LNCAP (cell line): ENCODE results near the gene MTG2.

Experiments
- TF ChIP-seq, protein P1 (sequence below): fragments of 450-650 bp; IDR thresholded peaks from 2 replicates; pipeline ENCODE4 v1.5.1; 2017; ENCODE audit warnings: mild to moderate bottlenecking

MTG2 gene

DNA sequence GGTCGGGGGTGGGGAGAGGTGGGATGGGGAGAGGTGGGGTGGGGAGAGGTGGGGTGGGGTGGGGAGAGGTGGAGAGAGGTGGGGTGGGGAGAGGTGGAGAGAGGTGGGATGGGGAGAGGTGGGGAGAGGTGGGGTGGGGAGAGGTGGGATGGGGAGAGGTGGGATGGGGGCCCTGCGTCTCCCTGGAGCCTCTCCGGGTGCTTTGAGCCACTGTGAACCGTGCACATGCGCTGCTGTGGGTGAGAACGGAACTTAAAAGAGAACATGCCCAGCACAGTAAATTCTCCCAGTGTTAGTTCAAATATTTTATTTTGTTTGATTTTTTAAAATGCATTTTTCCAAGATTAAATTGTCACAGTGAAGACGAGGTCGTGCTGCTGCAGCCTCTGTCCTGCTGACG lies 22.6 kb upstream of the MTG2 start:
- TF ChIP-seq, protein P1, sequence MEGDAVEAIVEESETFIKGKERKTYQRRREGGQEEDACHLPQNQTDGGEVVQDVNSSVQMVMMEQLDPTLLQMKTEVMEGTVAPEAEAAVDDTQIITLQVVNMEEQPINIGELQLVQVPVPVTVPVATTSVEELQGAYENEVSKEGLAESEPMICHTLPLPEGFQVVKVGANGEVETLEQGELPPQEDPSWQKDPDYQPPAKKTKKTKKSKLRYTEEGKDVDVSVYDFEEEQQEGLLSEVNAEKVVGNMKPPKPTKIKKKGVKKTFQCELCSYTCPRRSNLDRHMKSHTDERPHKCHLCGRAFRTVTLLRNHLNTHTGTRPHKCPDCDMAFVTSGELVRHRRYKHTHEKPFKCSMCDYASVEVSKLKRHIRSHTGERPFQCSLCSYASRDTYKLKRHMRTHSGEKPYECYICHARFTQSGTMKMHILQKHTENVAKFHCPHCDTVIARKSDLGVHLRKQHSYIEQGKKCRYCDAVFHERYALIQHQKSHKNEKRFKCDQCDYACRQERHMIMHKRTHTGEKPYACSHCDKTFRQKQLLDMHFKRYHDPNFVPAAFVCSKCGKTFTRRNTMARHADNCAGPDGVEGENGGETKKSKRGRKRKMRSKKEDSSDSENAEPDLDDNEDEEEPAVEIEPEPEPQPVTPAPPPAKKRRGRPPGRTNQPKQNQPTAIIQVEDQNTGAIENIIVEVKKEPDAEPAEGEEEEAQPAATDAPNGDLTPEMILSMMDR: no peak

DNA sequence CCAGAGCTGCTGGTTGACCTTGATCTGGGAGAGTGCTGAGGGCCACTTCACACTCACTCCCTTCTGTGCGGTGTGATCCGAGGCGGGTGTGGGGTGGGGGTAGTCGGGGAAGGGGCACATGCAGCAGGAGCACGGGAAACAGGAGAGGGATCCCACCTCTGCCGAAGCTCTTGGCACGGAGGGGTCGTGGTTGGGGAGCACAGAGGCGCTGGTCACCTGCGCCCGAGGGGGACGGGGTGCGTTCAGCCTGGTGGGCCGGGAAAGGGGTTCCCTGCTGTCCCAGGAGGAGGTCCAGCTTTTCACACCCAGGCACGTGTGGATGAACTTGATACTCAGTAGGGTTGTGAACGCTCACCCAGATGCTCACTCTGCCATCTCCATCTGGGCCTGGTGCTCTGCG lies 22.0 kb upstream of the MTG2 start:
- TF ChIP-seq, protein P1: no peak

DNA sequence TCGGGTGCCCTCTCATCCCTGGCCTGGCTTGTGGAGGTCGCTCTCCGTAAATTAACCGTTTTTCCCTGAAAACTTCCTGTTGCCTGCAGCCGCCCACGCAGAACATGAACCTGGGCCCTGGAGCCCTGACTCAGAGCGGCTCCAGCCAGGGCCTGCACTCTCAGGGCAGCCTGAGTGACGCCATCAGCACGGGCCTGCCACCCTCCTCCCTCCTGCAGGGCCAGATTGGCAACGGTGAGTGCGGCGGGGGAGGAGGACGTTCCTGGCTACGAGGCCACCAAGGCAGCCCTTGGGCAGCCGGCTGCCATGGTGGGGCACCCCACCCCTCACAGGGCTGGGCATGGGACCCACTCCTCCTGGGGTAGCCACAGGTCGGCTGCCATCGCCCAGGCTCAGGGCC lies 21.5 kb upstream of the MTG2 start:
- TF ChIP-seq, protein P1: no peak

DNA sequence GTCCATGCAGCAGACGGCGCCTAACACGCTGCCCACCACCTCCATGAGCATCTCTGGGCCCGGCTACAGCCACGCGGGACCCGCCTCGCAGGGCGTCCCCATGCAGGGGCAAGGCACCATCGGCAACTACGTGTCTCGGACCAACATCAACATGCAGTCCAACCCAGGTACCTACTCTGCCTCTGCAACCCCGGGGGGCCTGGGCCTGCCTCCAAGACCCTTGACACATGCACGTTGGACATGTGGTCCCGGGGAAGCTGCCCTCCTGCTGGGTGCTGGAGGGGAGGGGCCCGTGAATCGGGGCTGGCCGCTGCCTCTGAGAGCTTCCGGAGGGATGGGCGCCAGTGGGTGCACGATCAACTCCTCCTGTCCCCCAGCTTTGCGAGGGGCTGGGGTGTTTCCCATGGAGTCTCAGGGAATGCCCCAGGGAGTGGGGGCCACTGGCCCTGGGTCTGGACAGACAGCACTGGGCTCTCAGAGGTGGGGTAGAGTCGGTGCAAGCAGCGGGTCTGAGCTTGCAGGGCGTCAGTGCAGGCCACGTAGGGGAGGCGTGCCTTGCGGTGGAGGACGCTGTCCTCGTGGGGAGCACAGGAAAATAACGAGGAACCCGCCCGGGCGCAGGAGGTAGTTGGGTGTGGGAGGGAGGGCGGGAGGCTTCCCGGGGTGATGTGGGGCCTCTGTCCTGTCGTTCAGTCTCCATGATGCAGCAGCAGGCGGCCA lies 19.9 kb upstream of the MTG2 start:
- TF ChIP-seq, protein P1: no peak

DNA sequence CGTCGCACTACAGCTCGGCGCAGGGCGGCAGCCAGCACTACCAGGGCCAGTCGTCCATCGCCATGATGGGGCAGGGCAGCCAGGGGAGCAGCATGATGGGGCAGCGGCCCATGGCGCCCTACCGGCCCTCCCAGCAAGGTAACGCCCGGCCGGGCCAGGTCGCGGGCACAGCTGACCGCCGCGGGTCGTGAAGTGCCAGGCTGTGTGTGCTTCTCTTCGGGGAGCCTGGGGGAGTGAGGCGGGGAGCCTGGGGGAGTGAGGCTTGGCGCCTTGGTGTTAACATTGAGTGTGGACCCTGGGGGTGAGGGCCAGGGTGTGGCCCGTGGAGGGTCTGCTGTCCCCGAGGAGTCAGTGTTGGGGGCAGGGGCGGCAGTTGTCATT lies 19.4 kb upstream of the MTG2 start:
- TF ChIP-seq, protein P1: no peak

DNA sequence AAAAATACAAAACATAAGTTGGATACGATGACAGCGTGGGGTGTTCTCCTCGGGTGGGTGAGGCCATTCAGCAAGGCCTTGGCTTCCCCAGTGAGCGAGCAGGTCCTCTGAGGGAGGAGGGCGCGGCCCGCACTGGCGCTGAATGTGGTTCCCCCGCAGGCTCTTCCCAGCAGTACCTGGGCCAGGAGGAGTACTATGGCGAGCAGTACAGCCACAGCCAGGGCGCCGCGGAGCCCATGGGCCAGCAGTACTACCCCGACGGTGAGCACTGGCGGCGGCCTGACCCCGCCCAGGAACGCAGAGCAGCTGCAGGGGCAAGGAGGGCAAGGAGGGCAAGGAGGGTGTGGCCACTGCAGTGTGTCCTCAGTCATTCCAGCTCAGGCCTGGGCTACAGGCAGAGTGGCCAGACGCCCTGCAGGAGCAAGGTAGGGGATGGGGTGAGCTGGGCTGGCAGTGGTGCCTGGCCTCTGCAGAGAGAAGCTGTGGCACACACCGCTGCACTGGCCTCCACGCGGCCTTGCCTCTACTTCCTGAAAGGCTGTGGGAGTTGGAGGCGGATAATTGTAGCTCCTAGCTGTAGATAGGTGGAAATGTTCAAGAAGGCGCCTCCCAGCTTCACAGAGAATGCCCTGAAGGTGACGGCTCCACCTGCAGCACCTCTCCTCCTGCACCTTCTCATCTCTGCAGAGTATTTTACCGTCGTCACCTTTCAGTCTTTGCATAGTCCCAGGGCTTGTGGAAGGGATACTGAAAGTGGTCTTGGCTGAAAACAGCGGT lies 18.7 kb upstream of the MTG2 start:
- TF ChIP-seq, protein P1: no peak

DNA sequence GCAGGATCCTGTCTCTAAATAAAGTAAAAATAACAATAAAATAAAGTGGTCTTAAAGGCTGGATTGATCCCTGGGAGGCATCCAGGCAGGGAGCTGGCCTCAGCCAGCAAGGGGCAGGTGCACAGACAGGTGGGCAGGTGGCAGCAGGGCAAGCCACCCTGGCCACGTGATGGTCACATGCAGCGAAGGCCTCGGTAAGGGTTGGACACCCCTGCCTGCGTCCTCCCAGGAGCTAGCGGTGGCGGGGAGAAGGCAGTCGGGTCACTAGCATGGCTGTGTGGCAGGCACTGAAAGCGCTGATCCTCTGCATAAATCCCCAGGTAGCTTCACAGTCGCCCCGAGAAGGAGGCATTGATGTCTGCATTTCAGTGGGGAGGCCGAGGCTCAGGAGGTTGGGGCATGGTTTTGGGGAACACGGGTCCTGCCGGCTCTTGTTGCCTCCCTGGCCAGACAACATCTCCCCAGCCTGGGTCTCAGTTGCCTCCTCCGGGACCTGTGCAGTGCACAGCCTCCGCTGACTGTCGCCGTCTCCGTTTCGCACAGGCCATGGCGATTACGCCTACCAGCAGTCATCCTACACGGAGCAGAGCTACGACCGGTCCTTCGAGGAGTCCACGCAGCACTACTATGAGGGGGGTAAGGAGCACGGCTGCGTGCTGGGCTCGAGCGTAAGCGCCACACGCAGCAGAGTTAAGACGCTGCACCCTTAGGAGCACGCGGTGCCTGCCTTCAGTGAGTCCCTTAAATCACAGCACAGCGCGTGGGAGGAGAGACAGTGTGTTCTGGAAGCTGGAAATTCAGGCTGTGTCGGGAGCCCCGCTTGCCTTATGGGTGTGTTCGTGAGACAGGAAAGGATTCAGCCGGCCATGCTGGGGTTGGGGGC lies 17.7 kb upstream of the MTG2 start:
- TF ChIP-seq, protein P1: no peak
